GM12878 (cell line): ENCODE results near the gene PRMT1. TPM values are rescaled to one million over a fixed set of nuclear protein-coding genes. Genes with fewer than 3 reads are reported as not detected.

Experiments used
- ATAC-seq: fragments of 200-7000 bp; cut with Tn5 transposase; 3 replicates; pipeline ENCODE4 v1.9.1; 2020; ENCODE audit warnings: mild to moderate bottlenecking, moderate library complexity
- BruUV-seq: library from RNA; stranded (reverse); fragments of 400-500 nt; replicated peaks from 2 replicates; lab custom pipeline; 2021; lab: Mats Ljungman, UMichigan
- CTCF ChIA-PET: fragments of 300-600 bp; sonication (Branson Sonifier 250); formaldehyde crosslinking; extraction: SDS; loops from one replicate; lab custom pipeline; 2021; ENCODE audit warnings: inconsistent platforms; lab: Yijun Ruan, JAX
- POLR2A ChIA-PET: fragments of 350-600 bp; formaldehyde crosslinking; extraction: SDS; loops from one replicate; lab custom pipeline; 2021; ENCODE audit warnings: inconsistent platforms; lab: Charles Lee
- RAD21 ChIA-PET: fragments of 300-600 bp; sonication (Branson Sonifier 250); formaldehyde crosslinking; loops from one replicate; lab custom pipeline; 2023; ENCODE audit warnings: antibody characterized with exemption; ENCODE audit not compliant: unreplicated experiment; lab: Charles Lee
- SMC1A ChIA-PET: fragments of 300-600 bp; sonication (Branson Sonifier 250); formaldehyde crosslinking; loops from one replicate; lab custom pipeline; 2023; ENCODE audit not compliant: unreplicated experiment, uncharacterized antibody; lab: Charles Lee
- DNase-seq: peaks from one replicate; pipeline ENCODE4 v3.0.0-alpha.2; 2011; ENCODE audit warnings: low read depth, low spot score
- FAIRE-seq: peaks from 3 replicates; lab custom pipeline; 2011; peaks lifted over from hg19 to GRCh38; lab: Jason Lieb, UNC
- H2AFZ ChIP-seq: 2 replicates; pipeline ENCODE4 v1.6.0; 2011; ENCODE audit warnings: low read depth, low read length, control low read depth; ENCODE audit not compliant: control insufficient read depth
- H3K27ac ChIP-seq: 2 replicates; pipeline ENCODE4 v1.5.1; 2011; ENCODE audit warnings: control low read depth; ENCODE audit not compliant: control insufficient read depth, insufficient read depth
- H3K27me3 ChIP-seq, 2 experiments: replicated peaks in 1 of 2; 2 replicates each; pipeline versions ENCODE4 v1.6.0 to v1.6.1; 2011; ENCODE audit warnings: low read length in 1 of 2; ENCODE audit not compliant: control insufficient read depth in 2 of 2, insufficient read depth in 2 of 2
- H3K36me3 ChIP-seq, 2 experiments: 2 replicates each; pipeline ENCODE4 v1.5.1; 2011; ENCODE audit warnings: low read length in 1 of 2; ENCODE audit not compliant: control insufficient read depth in 2 of 2, insufficient read depth in 2 of 2
- H3K4me1 ChIP-seq: 2 replicates; pipeline ENCODE4 v1.6.1; 2011; ENCODE audit warnings: mild to moderate bottlenecking, low read length, moderate library complexity, mixed read lengths; ENCODE audit not compliant: control insufficient read depth, insufficient read depth
- H3K4me2 ChIP-seq: 2 replicates; pipeline ENCODE4 v1.6.0; 2011; ENCODE audit warnings: control low read depth; ENCODE audit not compliant: control insufficient read depth, insufficient read depth
- H3K4me3 ChIP-seq: fragments of 200-600 bp; sonication (generic); 2 replicates; pipeline ENCODE4 v1.5.1; 2016
- H3K79me2 ChIP-seq: 2 replicates; pipeline ENCODE4 v1.6.0; 2011; ENCODE audit warnings: low read length; ENCODE audit not compliant: control insufficient read depth, insufficient read depth
- H3K9ac ChIP-seq: 2 replicates; pipeline ENCODE4 v1.8.0; 2011; ENCODE audit warnings: low read length, control low read depth, mixed read lengths; ENCODE audit not compliant: control insufficient read depth, insufficient read depth
- H3K9me3 ChIP-seq: replicated peaks from 3 replicates; pipeline ENCODE4 v1.5.1; 2011; ENCODE audit warnings: mild to moderate bottlenecking, low read length; ENCODE audit not compliant: control insufficient read depth, insufficient read depth
- H4K20me1 ChIP-seq: 2 replicates; pipeline ENCODE4 v1.6.0; 2011; ENCODE audit not compliant: control insufficient read depth, insufficient read depth
- BACH1 ChIP-seq: fragments of 450-650 bp; IDR thresholded peaks from 2 replicates; pipeline ENCODE4 v1.6.1; 2017; ENCODE audit warnings: mild to moderate bottlenecking, borderline replicate concordance
- CBX3 ChIP-seq: fragments of 200-600 bp; sonication (generic); IDR thresholded peaks from 2 replicates; pipeline ENCODE4 v1.6.1; 2016; ENCODE audit warnings: low read depth, borderline replicate concordance
- DPF2 ChIP-seq: fragments of 450-650 bp; IDR thresholded peaks from 2 replicates; pipeline ENCODE4 v1.6.1; 2017; ENCODE audit warnings: mild to moderate bottlenecking
- KLF5 ChIP-seq: fragments of 450-650 bp; IDR thresholded peaks from 2 replicates; pipeline ENCODE4 v1.6.1; 2014; ENCODE audit warnings: mild to moderate bottlenecking; ENCODE audit not compliant: partially characterized antibody
- MLLT1 ChIP-seq: fragments of 450-650 bp; IDR thresholded peaks from 2 replicates; pipeline ENCODE4 v1.6.1; 2016; ENCODE audit warnings: mild to moderate bottlenecking
- MTA3 ChIP-seq: IDR thresholded peaks from 2 replicates; pipeline ENCODE4 v1.6.1; 2012; ENCODE audit warnings: low read length, inconsistent platforms, borderline replicate concordance
- MXI1 ChIP-seq: fragments of 150-350 bp; IDR thresholded peaks from 2 replicates; pipeline ENCODE4 v1.6.1; 2011; ENCODE audit warnings: low read depth, mild to moderate bottlenecking, inconsistent platforms, low read length, improper control_type of control experiment
- NR2C1 ChIP-seq: fragments of 450-650 bp; IDR thresholded peaks from 2 replicates; pipeline ENCODE4 v1.6.1; 2017; ENCODE audit warnings: antibody characterized with exemption, mild to moderate bottlenecking, moderate library complexity
- SIN3A ChIP-seq: IDR thresholded peaks from 2 replicates; pipeline ENCODE4 v1.6.1; 2012; ENCODE audit warnings: low read depth, low read length, improper control_type of control experiment
- SUZ12 ChIP-seq: fragments of 200-600 bp; sonication (generic); IDR thresholded peaks from one replicate; pipeline ENCODE4 v1.6.1; 2018; ENCODE audit warnings: antibody characterized with exemption, mild to moderate bottlenecking; ENCODE audit not compliant: unreplicated experiment
- TAF1 ChIP-seq: IDR thresholded peaks from 2 replicates; pipeline ENCODE4 v1.6.1; 2011; ENCODE audit warnings: mild to moderate bottlenecking, low read depth, low read length, borderline replicate concordance
- ZNF207 ChIP-seq: fragments of 450-650 bp; IDR thresholded peaks from 2 replicates; pipeline ENCODE4 v1.6.1; 2014; ENCODE audit warnings: antibody characterized with exemption, mild to moderate bottlenecking, borderline replicate concordance
- ZNF24 ChIP-seq: fragments of 450-650 bp; IDR thresholded peaks from 2 replicates; pipeline ENCODE4 v1.6.1; 2017; ENCODE audit warnings: antibody characterized with exemption, mild to moderate bottlenecking
- WGBS: methylation state at CpG from one replicate; pipeline ENCODE4 v1.1.6; 2016; ENCODE audit warnings: low lambda C conversion rate; ENCODE audit not compliant: insufficient replicate concordance, insufficient coverage; ENCODE audit errors: missing lambda C conversion rate; 5-methylcytosine and 5-hydroxymethylcytosine counted together
- in situ Hi-C: fragments of 300-500 bp; cut with MboI; formaldehyde crosslinking; loops from 9 replicates; pipeline ENCODE4 v1.14.3; 2018; ENCODE audit warnings: mixed read lengths
- intact Hi-C: fragments of 100-400 bp; cut with micrococcal nuclease; formaldehyde crosslinking; loops from one replicate; pipeline ENCODE4 v1.14.2; 2022; ENCODE audit not compliant: unreplicated experiment
- polyA plus RNA-seq, 11 experiments: library from polyadenylated mRNA; depleted of rRNA in 4 of 11; unstranded in 6 of 11; stranded (reverse) in 5 of 11; fragments of >200 nt; fragmentation: Nextera tagmentation in 4 of 11; fragmentation: Illumina TruSeq in 1 of 11; extraction: Ambion mirVana in 4 of 11; extraction: Trizol in 1 of 11; gene quantifications; 1 replicate in 1 of 11; 2 replicates in 10 of 11; pipeline versions ENCODE4 v1.2.1 to v1.2.3, GENCODE V29; 2011 to 2016; ENCODE audit warnings: inconsistent platforms in 2 of 11, missing spikeins in 2 of 11, low read depth in 1 of 11
- total RNA-seq, 4 experiments: library from RNA; depleted of rRNA in 3 of 4; stranded (reverse); fragments of >200 nt in 3 of 4; fragmentation: Illumina TruSeq in 1 of 4; extraction: Trizol in 1 of 4; gene quantifications; 2 replicates each; pipeline versions ENCODE4 v1.2.1 to v1.2.3, GENCODE V29; 2013 to 2021
- TF ChIP-seq, protein P1 (sequence below): IDR thresholded peaks from 2 replicates; pipeline ENCODE4 v1.6.1; 2012; ENCODE audit warnings: low read depth, low read length, improper control_type of control experiment

The PRMT1 gene
- total and polyA plus RNA-seq, 10 of the 15 experiments (the other 5 are each of a cell fraction or from before 2014, with no cell fraction given): 19.9 to 667 (median 444) TPM

DNA sequence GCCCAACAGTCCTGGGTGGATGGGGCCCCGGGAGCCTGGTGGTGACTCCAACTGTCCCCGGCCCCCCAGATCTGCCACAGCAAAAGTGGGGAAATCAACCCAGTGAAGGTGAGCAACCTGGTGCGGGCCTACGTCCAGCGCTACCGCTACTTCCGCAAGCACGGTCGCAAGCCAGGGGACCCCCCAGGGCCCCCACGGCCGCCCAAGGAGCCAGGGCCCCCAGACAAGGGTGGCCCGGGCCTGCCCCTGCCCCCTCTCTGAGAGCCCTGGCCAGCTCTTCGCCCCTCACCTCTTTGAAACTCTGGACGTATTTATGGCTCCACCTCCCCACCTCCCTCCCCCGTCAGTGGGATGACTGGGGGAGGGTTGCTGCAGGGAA lies 18.9 kb upstream of the PRMT1 start:
- H3K9me3 ChIP-seq: no peaks in the 10 kb centered on the region
- POLR2A ChIA-PET: no interaction called here
- BruUV-seq: TSS peak; percentile 56
- no peak for DNase-seq
- H3K79me2 ChIP-seq: peaks cover 4% of the 10 kb centered on the region
- H3K4me1 ChIP-seq: peaks cover 6% of the 10 kb centered on the region
- TF ChIP-seq MLLT1 (no peak), SUZ12 (no peak), TAF1 (no peak), SIN3A (no peak), BACH1 (no peak), MXI1 (no peak), DPF2 (no peak), CBX3 (no peak), ZNF24 (no peak), KLF5 (no peak), ZNF207 (no peak), MTA3 (no peak), NR2C1 (no peak)
- TF ChIP-seq, protein P1, sequence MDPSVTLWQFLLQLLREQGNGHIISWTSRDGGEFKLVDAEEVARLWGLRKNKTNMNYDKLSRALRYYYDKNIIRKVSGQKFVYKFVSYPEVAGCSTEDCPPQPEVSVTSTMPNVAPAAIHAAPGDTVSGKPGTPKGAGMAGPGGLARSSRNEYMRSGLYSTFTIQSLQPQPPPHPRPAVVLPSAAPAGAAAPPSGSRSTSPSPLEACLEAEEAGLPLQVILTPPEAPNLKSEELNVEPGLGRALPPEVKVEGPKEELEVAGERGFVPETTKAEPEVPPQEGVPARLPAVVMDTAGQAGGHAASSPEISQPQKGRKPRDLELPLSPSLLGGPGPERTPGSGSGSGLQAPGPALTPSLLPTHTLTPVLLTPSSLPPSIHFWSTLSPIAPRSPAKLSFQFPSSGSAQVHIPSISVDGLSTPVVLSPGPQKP: no peak
- in situ Hi-C loops: no loop called here
- WGBS: 90% methylated on average over 14 of the region's 15 CpGs
- RAD21 ChIA-PET: no interaction called here
- FAIRE-seq: no peak
- no peak overlapping the region for H3K9ac ChIP-seq
- peaks cover 12 to 49% of the 10 kb centered on the region in 2 experiments for H3K36me3 ChIP-seq
- no peaks in the 10 kb centered on the region; the same call in none of the 2 replicates for H4K20me1 ChIP-seq
- H3K27me3 ChIP-seq: no peaks in the 10 kb centered on the region
- intact Hi-C loops: no loop called here
- SMC1A ChIA-PET: no interaction called here
- H2AFZ ChIP-seq: no peak overlapping the region
- H3K4me3 ChIP-seq: no peak overlapping the region
- CTCF ChIA-PET: interaction anchor here (0.5 kb wide), 1 partner anchor 18 kb away, joined by 3 read pairs; no protein-coding TSS in a partner anchor
- H3K27ac ChIP-seq: no peak overlapping the region
- no peak for ATAC-seq
- H3K4me2 ChIP-seq: no peak overlapping the region
